KMS-11 (cell line): ENCODE measurements around the gene BUD13.

Experiments used
- H2AFZ ChIP-seq: fragments of 200-600 bp; sonication (generic); 2 replicates; pipeline ENCODE4 v1.6.1; 2016; ENCODE audit warnings: antibody characterized with exemption, mixed run types, low read depth
- H3K27ac ChIP-seq: fragments of 200-600 bp; sonication (generic); 2 replicates; pipeline ENCODE4 v1.6.1; 2016; ENCODE audit warnings: mild to moderate bottlenecking, mixed run types
- H3K27me3 ChIP-seq: fragments of 200-600 bp; sonication (generic); 2 replicates; pipeline ENCODE4 v1.6.1; 2017; ENCODE audit warnings: mild to moderate bottlenecking, low read depth, mixed run types, moderate library complexity; ENCODE audit not compliant: insufficient read depth
- H3K36me3 ChIP-seq: fragments of 200-600 bp; sonication (generic); 2 replicates; pipeline ENCODE4 v1.6.1; 2017; ENCODE audit warnings: mild to moderate bottlenecking, mixed run types; ENCODE audit not compliant: insufficient read depth
- H3K4me1 ChIP-seq: fragments of 200-600 bp; sonication (generic); 2 replicates; pipeline ENCODE4 v1.6.1; 2016; ENCODE audit warnings: mild to moderate bottlenecking, low read depth, mixed run types; ENCODE audit not compliant: poor library complexity, severe bottlenecking
- H3K4me2 ChIP-seq: fragments of 200-600 bp; sonication (generic); 2 replicates; pipeline ENCODE4 v1.7.0; 2016; ENCODE audit warnings: mild to moderate bottlenecking, mixed run types
- H3K4me3 ChIP-seq: fragments of 200-600 bp; sonication (generic); IDR thresholded peaks from 2 replicates; pipeline ENCODE4 v1.6.1; 2017; ENCODE audit warnings: low read depth, low read length, mixed read lengths; ENCODE audit not compliant: insufficient read depth
- H3K79me2 ChIP-seq: fragments of 200-600 bp; sonication (generic); 2 replicates; pipeline ENCODE4 v1.6.1; 2016; ENCODE audit warnings: low read depth, mixed run types; ENCODE audit not compliant: insufficient read depth
- H3K9ac ChIP-seq: fragments of 200-600 bp; sonication (generic); 2 replicates; pipeline ENCODE4 v1.6.1; 2016; ENCODE audit warnings: mild to moderate bottlenecking, mixed run types
- H4K20me1 ChIP-seq: fragments of 200-600 bp; sonication (generic); 2 replicates; pipeline ENCODE4 v1.6.1; 2016; ENCODE audit warnings: mild to moderate bottlenecking, mixed run types; ENCODE audit not compliant: insufficient read depth
- TF ChIP-seq, protein P1 (sequence below): fragments of 200-600 bp; sonication (generic); conservative IDR thresholded peaks from 2 replicates; pipeline ENCODE4 v1.6.1; 2017; ENCODE audit warnings: low read depth, mild to moderate bottlenecking, antibody characterized with exemption, low read length, moderate library complexity, mixed read lengths

The BUD13 gene

GRCh38 chr11:116730241-116730561 lies 42.6 kb downstream of the BUD13 start:
- Histone ChIP-seq H2AFZ (no peak overlapping the region), H4K20me1 (no peaks in the 10 kb centered on the region), H3K4me1 (no peaks in the 10 kb centered on the region), H3K4me2 (no peak overlapping the region), H3K36me3 (no peaks in the 10 kb centered on the region), H3K4me3 (no peak overlapping the region), H3K27ac (no peak overlapping the region), H3K79me2 (no peaks in the 10 kb centered on the region), H3K9ac (no peak overlapping the region), H3K27me3 (no peaks in the 10 kb centered on the region)
- TF ChIP-seq, protein P1, sequence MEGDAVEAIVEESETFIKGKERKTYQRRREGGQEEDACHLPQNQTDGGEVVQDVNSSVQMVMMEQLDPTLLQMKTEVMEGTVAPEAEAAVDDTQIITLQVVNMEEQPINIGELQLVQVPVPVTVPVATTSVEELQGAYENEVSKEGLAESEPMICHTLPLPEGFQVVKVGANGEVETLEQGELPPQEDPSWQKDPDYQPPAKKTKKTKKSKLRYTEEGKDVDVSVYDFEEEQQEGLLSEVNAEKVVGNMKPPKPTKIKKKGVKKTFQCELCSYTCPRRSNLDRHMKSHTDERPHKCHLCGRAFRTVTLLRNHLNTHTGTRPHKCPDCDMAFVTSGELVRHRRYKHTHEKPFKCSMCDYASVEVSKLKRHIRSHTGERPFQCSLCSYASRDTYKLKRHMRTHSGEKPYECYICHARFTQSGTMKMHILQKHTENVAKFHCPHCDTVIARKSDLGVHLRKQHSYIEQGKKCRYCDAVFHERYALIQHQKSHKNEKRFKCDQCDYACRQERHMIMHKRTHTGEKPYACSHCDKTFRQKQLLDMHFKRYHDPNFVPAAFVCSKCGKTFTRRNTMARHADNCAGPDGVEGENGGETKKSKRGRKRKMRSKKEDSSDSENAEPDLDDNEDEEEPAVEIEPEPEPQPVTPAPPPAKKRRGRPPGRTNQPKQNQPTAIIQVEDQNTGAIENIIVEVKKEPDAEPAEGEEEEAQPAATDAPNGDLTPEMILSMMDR = no peak

DNA sequence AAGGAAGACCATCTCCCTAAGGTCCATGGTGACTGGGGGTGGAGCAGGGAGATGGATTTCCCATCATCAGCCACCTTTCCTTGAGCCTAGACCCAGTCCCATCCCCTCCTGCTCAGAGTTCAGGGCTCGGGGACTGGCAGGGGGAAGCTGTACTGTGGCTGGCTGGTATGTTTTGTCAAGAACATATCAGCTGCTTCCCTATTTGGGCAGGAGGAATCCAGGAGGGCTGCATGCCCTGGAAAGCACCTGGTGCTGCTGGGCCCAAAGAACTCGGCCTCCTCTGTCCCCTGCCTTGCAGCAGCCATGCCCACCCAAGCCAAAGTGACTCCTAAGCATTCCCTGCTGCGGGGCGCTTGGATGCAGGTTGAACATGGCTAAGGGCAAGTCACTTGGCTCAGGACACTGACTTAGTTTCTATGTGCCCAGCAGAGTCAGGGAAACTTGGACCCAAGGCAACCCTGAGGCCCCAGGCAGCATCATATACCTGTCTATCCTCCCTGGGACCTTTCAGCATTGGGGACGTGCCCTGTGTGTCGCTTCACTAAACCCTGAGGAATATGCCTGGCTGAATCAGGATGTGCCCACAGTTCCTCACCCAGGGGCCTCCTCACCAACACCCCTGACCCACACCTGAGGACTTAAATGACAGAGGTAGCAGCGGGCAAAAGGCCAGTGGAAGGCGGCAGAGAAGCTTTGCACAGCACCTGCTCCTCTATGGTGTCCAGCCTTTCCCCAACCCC lies 43.1 kb downstream of the BUD13 start:
- Histone ChIP-seq H3K36me3 (no peaks in the 10 kb centered on the region), H3K4me2 (no peak overlapping the region), H3K9ac (no peak overlapping the region), H3K27ac (no peak overlapping the region), H4K20me1 (no peaks in the 10 kb centered on the region), H3K27me3 (no peaks in the 10 kb centered on the region), H3K4me1 (no peaks in the 10 kb centered on the region), H3K79me2 (no peaks in the 10 kb centered on the region), H2AFZ (no peak overlapping the region), H3K4me3 (no peak overlapping the region)
- TF ChIP-seq, protein P1 = no peak

- H3K27me3 ChIP-seq = no peaks in the 10 kb centered on the region
- H3K4me1 ChIP-seq = no peaks in the 10 kb centered on the region
- H3K79me2 ChIP-seq = no peaks in the 10 kb centered on the region
- no peak overlapping the region for H2AFZ ChIP-seq
- no peak overlapping the region for H3K27ac ChIP-seq
- no peak overlapping the region for H3K9ac ChIP-seq
- TF ChIP-seq, protein P1 = no peak
- H4K20me1 ChIP-seq = no peaks in the 10 kb centered on the region
- no peak overlapping the region for H3K4me3 ChIP-seq
- no peak overlapping the region for H3K4me2 ChIP-seq
- no peaks in the 10 kb centered on the region for H3K36me3 ChIP-seq
Observed at GRCh38 chr11:116727990-116728389, 44.8 kb downstream of the BUD13 start.

- Histone ChIP-seq H3K27ac (no peak overlapping the region), H4K20me1 (no peaks in the 10 kb centered on the region), H3K79me2 (no peaks in the 10 kb centered on the region), H3K9ac (no peak overlapping the region), H3K4me3 (no peak overlapping the region), H3K4me2 (no peak overlapping the region), H3K27me3 (no peaks in the 10 kb centered on the region), H2AFZ (no peak overlapping the region), H3K36me3 (no peaks in the 10 kb centered on the region), H3K4me1 (no peaks in the 10 kb centered on the region)
- TF ChIP-seq, protein P1 = no peak
Observed at GRCh38 chr11:116725434-116726221, 47.2 kb downstream of the BUD13 start.
